Neural crest cell (in vitro differentiated cells): ENCODE results near the gene HSPA1B. TPM values are rescaled to one million over a fixed set of nuclear protein-coding genes. Genes with fewer than 3 reads are reported as not detected.

Source experiments
- DNase-seq: peaks from one replicate; pipeline ENCODE4 v3.0.0; 2021; ENCODE audit warnings: low read depth, mixed read lengths, low spot score
- H3K27ac Mint-ChIP-seq: one replicate; pipeline ENCODE4 v1.8.0; 2021; ENCODE audit warnings: mild to moderate bottlenecking, mixed read lengths; ENCODE audit not compliant: unreplicated experiment
- H3K27me3 Mint-ChIP-seq: 2 replicates; pipeline ENCODE4 v1.8.0; 2021; ENCODE audit warnings: low read depth, mild to moderate bottlenecking, mixed read lengths
- H3K36me3 Mint-ChIP-seq: 2 replicates; pipeline ENCODE4 v1.8.0; 2021; ENCODE audit warnings: low read depth, mild to moderate bottlenecking, mixed read lengths
- H3K4me1 Mint-ChIP-seq: 2 replicates; pipeline ENCODE4 v1.8.0; 2021; ENCODE audit warnings: mixed read lengths
- H3K4me3 Mint-ChIP-seq: one replicate; pipeline ENCODE4 v1.8.0; 2021; ENCODE audit warnings: mild to moderate bottlenecking, mixed read lengths
- H3K9me3 Mint-ChIP-seq: 2 replicates; pipeline ENCODE4 v1.8.0; 2021; ENCODE audit warnings: mixed read lengths
- CTCF ChIP-seq: fragments of 200-600 bp; sonication (generic); conservative IDR thresholded peaks from 2 replicates; pipeline ENCODE4 v1.5.0; 2021; ENCODE audit warnings: antibody characterized with exemption, mild to moderate bottlenecking
- total RNA-seq: library from RNA; stranded (reverse); gene quantifications from 2 replicates; pipeline ENCODE4 v1.2.1, GENCODE V29; 2021

The HSPA1B gene
- total RNA-seq, 1 donor from 2014 or later = 82.5 TPM

- Mint-ChIP-seq H3K4me1 (no peaks in the 10 kb centered on the region), H3K36me3 (peaks cover 8% of the 10 kb centered on the region), H3K27ac (peak overlapping the region; percentile 19), H3K4me3 (no peak overlapping the region), H3K27me3 (no peaks in the 10 kb centered on the region), H3K9me3 (no peaks in the 10 kb centered on the region)
- TF ChIP-seq CTCF = no peak
- DNase-seq = no peak
These were observed 46.1 kb upstream of the HSPA1B start for GRCh38 chr6:31781244-31782125.

- DNase-seq = no peak
- H3K36me3 Mint-ChIP-seq = peaks cover 8% of the 10 kb centered on the region
- no peak overlapping the region for H3K27ac Mint-ChIP-seq
- no peaks in the 10 kb centered on the region for H3K9me3 Mint-ChIP-seq
- H3K4me3 Mint-ChIP-seq = no peak overlapping the region
- H3K27me3 Mint-ChIP-seq = no peaks in the 10 kb centered on the region
- TF ChIP-seq CTCF = no peak
- no peaks in the 10 kb centered on the region for H3K4me1 Mint-ChIP-seq
These were observed 45.2 kb upstream of the HSPA1B start for GRCh38 chr6:31782126-31782855.

GRCh38 chr6:31784098-31784925 lies 43.2 kb upstream of the HSPA1B start:
- DNase-seq = no peak
- Mint-ChIP-seq H3K4me3 (peak overlapping the region; percentile 12), H3K4me1 (no peaks in the 10 kb centered on the region), H3K36me3 (peaks cover 12% of the 10 kb centered on the region), H3K27ac (no peak overlapping the region), H3K27me3 (no peaks in the 10 kb centered on the region), H3K9me3 (no peaks in the 10 kb centered on the region)
- TF ChIP-seq CTCF = no peak

GRCh38 chr6:31785475-31785874 lies 42.1 kb upstream of the HSPA1B start:
- Mint-ChIP-seq H3K4me3 (no peak overlapping the region), H3K9me3 (no peaks in the 10 kb centered on the region), H3K27me3 (no peaks in the 10 kb centered on the region), H3K27ac (no peak overlapping the region), H3K36me3 (peaks cover 15% of the 10 kb centered on the region), H3K4me1 (no peaks in the 10 kb centered on the region)
- DNase-seq = no peak
- TF ChIP-seq CTCF = no peak

- H3K4me3 Mint-ChIP-seq = peak overlapping the region; percentile 86
- TF ChIP-seq CTCF = peak; percentile 73
- H3K9me3 Mint-ChIP-seq = no peaks in the 10 kb centered on the region
- peak overlapping the region; percentile 91 for H3K27ac Mint-ChIP-seq
- H3K36me3 Mint-ChIP-seq = peaks cover 15% of the 10 kb centered on the region
- peaks cover 24% of the 10 kb centered on the region for H3K4me1 Mint-ChIP-seq
- DNase-seq = peak; percentile 74
- no peaks in the 10 kb centered on the region for H3K27me3 Mint-ChIP-seq
These were observed 36.0 kb upstream of the HSPA1B start for GRCh38 chr6:31791324-31792089.
